Epithelial cell of proximal tubule (primary cell): ENCODE results near the gene PIP5K1A. TPM values are rescaled to one million over a fixed set of nuclear protein-coding genes. Genes with fewer than 3 reads are reported as not detected.

Experiments
- DNase-seq: peaks from one replicate; pipeline ENCODE4 v3.0.0-alpha.2; 2011; ENCODE audit warnings: low read depth
- H3K4me3 ChIP-seq: 2 replicates; pipeline ENCODE4 v1.5.1; 2011; ENCODE audit warnings: low read depth, mild to moderate bottlenecking, low read length
- total RNA-seq: library from RNA; depleted of rRNA; stranded (reverse); fragments of >200 nt; gene quantifications from 2 replicates; pipeline ENCODE4 v1.2.3, GENCODE V29; 2015
- TF ChIP-seq, protein P1 (sequence below): conservative IDR thresholded peaks from 2 replicates; pipeline ENCODE4 v1.5.1; 2012; ENCODE audit warnings: low read depth, mild to moderate bottlenecking, low read length

Gene PIP5K1A
- total RNA-seq, 1 donor from 2014 or later, result 62.1 TPM

GRCh38 chr1:151164732-151165280 lies 33.5 kb upstream of the PIP5K1A start:
- TF ChIP-seq, protein P1, sequence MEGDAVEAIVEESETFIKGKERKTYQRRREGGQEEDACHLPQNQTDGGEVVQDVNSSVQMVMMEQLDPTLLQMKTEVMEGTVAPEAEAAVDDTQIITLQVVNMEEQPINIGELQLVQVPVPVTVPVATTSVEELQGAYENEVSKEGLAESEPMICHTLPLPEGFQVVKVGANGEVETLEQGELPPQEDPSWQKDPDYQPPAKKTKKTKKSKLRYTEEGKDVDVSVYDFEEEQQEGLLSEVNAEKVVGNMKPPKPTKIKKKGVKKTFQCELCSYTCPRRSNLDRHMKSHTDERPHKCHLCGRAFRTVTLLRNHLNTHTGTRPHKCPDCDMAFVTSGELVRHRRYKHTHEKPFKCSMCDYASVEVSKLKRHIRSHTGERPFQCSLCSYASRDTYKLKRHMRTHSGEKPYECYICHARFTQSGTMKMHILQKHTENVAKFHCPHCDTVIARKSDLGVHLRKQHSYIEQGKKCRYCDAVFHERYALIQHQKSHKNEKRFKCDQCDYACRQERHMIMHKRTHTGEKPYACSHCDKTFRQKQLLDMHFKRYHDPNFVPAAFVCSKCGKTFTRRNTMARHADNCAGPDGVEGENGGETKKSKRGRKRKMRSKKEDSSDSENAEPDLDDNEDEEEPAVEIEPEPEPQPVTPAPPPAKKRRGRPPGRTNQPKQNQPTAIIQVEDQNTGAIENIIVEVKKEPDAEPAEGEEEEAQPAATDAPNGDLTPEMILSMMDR, result no peak
- peak overlapping the region; percentile 99 for H3K4me3 ChIP-seq
- DNase-seq, result no peak

DNA sequence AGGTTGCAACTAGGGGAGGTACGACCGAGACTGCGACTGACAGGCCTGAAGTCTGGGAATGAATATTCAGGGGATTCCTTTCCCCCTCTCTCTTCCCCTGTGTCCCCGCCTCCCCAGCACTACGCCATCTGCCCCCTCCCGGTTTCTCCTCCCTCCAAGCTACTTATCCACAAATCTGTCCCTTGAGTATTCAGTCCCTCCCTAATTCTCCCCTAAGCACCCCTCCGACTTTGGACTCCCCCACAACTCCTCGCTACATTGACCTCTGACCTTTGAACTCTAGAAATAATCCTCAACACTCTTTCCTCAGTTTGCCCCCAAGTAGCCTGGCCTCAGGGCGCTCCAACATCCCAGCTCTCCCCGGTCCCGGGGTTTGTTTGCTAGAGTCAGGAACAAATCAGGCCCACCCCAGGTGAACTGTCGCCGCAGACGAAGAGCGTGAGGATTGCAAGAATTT lies 33.0 kb upstream of the PIP5K1A start:
- TF ChIP-seq, protein P1, result no peak
- DNase-seq, result no peak
- peak overlapping the region; percentile 99 for H3K4me3 ChIP-seq

DNA sequence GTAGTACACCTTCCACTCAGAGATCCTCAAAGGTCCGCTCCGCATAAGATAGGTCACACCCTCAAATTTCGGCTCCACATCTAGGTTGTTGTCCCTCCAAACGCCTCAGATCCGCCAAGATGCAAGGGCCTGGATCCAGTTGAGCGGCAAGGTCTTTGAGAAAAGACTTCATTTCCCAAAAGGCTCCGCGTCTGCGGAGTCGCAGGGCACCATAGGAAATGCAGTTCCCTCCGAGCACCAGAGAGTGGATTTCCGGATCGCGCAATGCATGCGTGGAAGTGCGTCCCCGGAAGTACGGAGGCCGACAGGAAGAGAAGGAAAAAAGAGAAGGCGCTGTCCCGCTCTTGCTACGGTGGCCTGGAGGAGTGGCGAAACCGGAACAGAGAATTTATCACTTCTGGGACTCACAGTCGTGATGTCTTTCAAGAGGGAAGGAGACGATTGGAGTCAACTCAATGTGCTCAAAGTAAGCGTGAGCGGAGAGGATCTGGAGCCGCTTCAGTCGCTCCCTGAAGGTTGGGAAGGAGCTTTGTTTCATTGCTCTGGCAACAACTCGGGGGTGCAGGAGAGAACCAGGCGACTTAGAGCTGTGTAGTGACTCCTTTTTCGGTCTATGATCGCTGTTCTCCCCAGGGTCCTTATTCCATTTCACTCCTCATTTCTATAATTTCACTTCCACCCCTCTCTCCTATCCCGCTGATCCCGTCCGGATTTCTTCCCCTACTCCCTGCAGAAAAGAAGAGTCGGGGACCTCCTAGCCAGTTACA lies 32.4 kb upstream of the PIP5K1A start, which contains the start of the genes LYSMD1 and SCNM1:
Gene LYSMD1 (minus strand): TSS at position 165 of the 767 bp plus-strand sequence. CDS start 644 bp downstream, outside the sequence.
Gene SCNM1 (plus strand): TSS at position 407 of the 767 bp plus-strand sequence. CDS start 9 bp downstream, at position 416.
- peak within 1 kb of the TSS; percentile 99 for H3K4me3 ChIP-seq
- TF ChIP-seq, protein P1, result no peak
- peak; percentile 93 for DNase-seq

DNA sequence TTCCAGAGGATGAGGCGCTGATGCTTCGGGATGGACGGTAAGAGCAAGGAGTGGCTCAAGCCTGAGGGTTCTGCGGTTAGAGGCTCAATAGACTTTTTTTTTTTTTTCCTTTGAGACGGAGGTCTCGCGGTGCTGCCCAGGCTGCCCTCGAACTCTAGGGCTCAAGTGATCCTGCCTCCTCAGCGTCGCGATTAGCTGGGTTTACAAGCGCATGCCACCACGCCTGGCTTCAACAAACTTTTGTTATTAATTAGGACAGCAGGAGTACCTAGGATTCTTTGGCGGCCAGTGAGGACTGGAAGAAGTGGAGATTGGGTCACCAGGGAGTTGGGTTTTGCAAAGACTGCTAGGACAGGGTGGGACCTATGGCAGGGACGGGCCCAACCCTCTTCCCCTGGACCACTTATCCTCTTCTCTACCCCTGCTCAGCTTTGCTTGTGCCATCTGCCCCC lies 31.8 kb upstream of the PIP5K1A start:
- no peak for DNase-seq
- TF ChIP-seq, protein P1, result no peak
- H3K4me3 ChIP-seq, result peak overlapping the region; percentile 99

DNA sequence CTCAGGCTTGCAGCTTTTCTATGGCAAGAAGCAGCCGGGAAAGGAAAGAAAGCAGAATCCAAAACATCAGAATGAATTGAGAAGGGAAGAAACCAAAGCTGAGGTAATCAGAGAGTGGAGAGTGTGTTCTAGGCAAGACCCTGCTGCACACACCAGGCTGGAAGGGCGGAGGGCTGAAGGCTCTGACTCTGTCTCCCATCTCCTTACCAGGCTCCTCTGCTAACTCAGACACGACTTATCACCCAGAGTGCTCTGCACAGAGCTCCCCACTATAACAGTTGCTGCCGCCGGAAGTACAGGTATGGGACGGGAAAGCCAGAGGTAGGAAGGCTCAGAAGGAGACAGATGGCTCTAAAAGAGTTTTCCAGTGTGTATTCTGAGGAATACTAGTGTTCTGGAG lies 31.2 kb upstream of the PIP5K1A start:
- TF ChIP-seq, protein P1, result no peak

DNA sequence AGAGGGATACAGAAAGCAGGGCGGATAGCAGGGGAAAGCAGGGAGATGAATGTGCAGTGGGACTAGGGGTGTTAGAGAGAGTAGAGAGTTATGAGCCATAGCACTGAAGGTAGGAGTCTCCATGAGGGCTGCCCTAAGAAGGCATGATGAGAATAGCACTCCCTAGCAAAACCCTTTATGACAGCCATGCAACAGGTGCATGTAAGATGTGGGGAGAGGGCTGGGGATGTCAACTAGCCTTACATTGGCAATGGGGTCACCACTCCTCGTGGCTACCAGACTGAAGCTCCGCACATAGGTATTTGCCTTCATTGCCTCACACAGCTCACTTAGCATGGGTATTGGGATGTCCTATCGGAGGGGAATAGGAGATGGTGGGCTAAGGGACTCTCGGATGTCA lies 27.2 kb upstream of the PIP5K1A start:
- TF ChIP-seq, protein P1, result no peak
- DNase-seq, result no peak
- H3K4me3 ChIP-seq, result no peak overlapping the region

More for the DNA sequence above, 31.2 kb upstream of the PIP5K1A start:
- no peak for DNase-seq
- peak overlapping the region; percentile 99 for H3K4me3 ChIP-seq
